DMS79 treated with DMSO at 0.1 percent for 48 hours (cell line): Measurements from ENCODE around the gene MTX2.

Source experiments
- DNase-seq: peaks from one replicate; lab custom pipeline; 2025; lab: John Stamatoyannopoulos, UW

MTX2 gene

GRCh38 chr2:176269319-176270099 is at the start of gene MTX2:
TSS of gene MTX2 (plus strand) at chr2:176269442. CDS start at chr2:176269630, 188 bp downstream.
- peak; percentile 86 for DNase-seq

- no peak for DNase-seq
Measured at GRCh38 chr2:176227874-176228273, 41.4 kb upstream of the MTX2 start.

GRCh38 chr2:176234156-176234555 is 35.1 kb upstream of the MTX2 start:
- DNase-seq, result no peak

GRCh38 chr2:176234940-176235339 is 34.3 kb upstream of the MTX2 start:
- no peak for DNase-seq

GRCh38 chr2:176237456-176237855 is 31.8 kb upstream of the MTX2 start:
- DNase-seq, result no peak

- DNase-seq, result no peak
Measured at GRCh38 chr2:176239031-176239430, 30.2 kb upstream of the MTX2 start.

GRCh38 chr2:176240301-176240700 is 28.9 kb upstream of the MTX2 start:
- DNase-seq, result no peak

GRCh38 chr2:176242276-176242675 is 27.0 kb upstream of the MTX2 start:
- no peak for DNase-seq

- DNase-seq, result no peak
Measured at GRCh38 chr2:176246331-176246730, 22.9 kb upstream of the MTX2 start.

- DNase-seq, result no peak
Measured at GRCh38 chr2:176247859-176248258, 21.4 kb upstream of the MTX2 start.

GRCh38 chr2:176251928-176252327 is 17.3 kb upstream of the MTX2 start:
- no peak for DNase-seq

GRCh38 chr2:176260689-176261088 is 8.6 kb upstream of the MTX2 start:
- DNase-seq, result no peak

GRCh38 chr2:176261136-176261535 is 8.1 kb upstream of the MTX2 start:
- DNase-seq, result no peak

GRCh38 chr2:176268976-176269318 is 295 bp upstream of the MTX2 start:
- no peak for DNase-seq

- DNase-seq, result no peak
Measured at GRCh38 chr2:176270100-176270750, 983 bp downstream of the MTX2 start.

- no peak for DNase-seq
Measured at GRCh38 chr2:176272870-176273459, 3.7 kb downstream of the MTX2 start.

GRCh38 chr2:176278927-176279326 is 9.7 kb downstream of the MTX2 start:
- DNase-seq, result no peak

GRCh38 chr2:176280156-176280555 is 10.9 kb downstream of the MTX2 start:
- DNase-seq, result no peak

GRCh38 chr2:176280867-176281658 is 11.8 kb downstream of the MTX2 start:
- no peak for DNase-seq

- no peak for DNase-seq
Measured at GRCh38 chr2:176283291-176284068, 14.2 kb downstream of the MTX2 start.

GRCh38 chr2:176284461-176285049 is 15.3 kb downstream of the MTX2 start:
- DNase-seq, result no peak
